ENCODE data around the gene KLRB1. TPM values are rescaled to one million over a fixed set of nuclear protein-coding genes. Genes with fewer than 3 reads are reported as not detected.

The KLRB1 gene
- total and polyA plus RNA-seq, 2 experiments from 2014 or later, result not detected

- Histone ChIP-seq H3K4me1 (ENCODE audit: insufficient read depth) (peaks cover 8% of the 10 kb centered on the region), H2AFZ (no peak overlapping the region), H3K79me2 (no peaks in the 10 kb centered on the region), H3K9me3 (ENCODE audit: low read depth) (no peaks in the 10 kb centered on the region), H3K4me2 (no peak overlapping the region), H3K27ac (no peak overlapping the region), H3K27me3 (no peaks in the 10 kb centered on the region), H3K4me3 (no peak overlapping the region), H3K9me2 (replicated peaks; ENCODE audit: insufficient read depth) (no peaks in the 10 kb centered on the region), H3K36me3 (replicated peaks; ENCODE audit: insufficient read depth, low read depth) (no peaks in the 10 kb centered on the region), H4K20me1 (ENCODE audit: insufficient read depth, poor library complexity, severe bottlenecking) (no peaks in the 10 kb centered on the region)
- no peak for DNase-seq (ENCODE audit: low spot score)
- TF ChIP-seq EZH2 (IDR thresholded peaks at IDR 0.05; ENCODE audit: borderline replicate concordance) (no peak), CTCF (IDR thresholded peaks at IDR 0.05; ENCODE audit: poor library complexity) (no peak), EZH2phosphoT487 (IDR thresholded peaks at IDR 0.05; ENCODE audit: low read depth, severe bottlenecking, unreplicated experiment) (no peak)
Observed at GRCh38 chr12:9643266-9643660, 35.5 kb upstream of the KLRB1 start.

- no peaks in the 10 kb centered on the region for H3K9me2 ChIP-seq (replicated peaks; ENCODE audit: insufficient read depth)
- H3K79me2 ChIP-seq, result no peaks in the 10 kb centered on the region
- no peak overlapping the region for H3K4me3 ChIP-seq
- H3K9me3 ChIP-seq (ENCODE audit: low read depth), result no peaks in the 10 kb centered on the region
- no peak for DNase-seq (ENCODE audit: low spot score)
- no peak overlapping the region for H3K4me2 ChIP-seq
- no peak overlapping the region for H2AFZ ChIP-seq
- peaks cover 8% of the 10 kb centered on the region for H3K4me1 ChIP-seq (ENCODE audit: insufficient read depth)
- H3K27ac ChIP-seq, result no peak overlapping the region
- WGBS (ENCODE audit: low lambda C conversion rate, missing lambda C conversion rate), result 89% methylated on average over 15 of the region's 15 CpGs
- H3K27me3 ChIP-seq, result no peaks in the 10 kb centered on the region
- H3K36me3 ChIP-seq (replicated peaks; ENCODE audit: insufficient read depth, low read depth), result no peaks in the 10 kb centered on the region
- TF ChIP-seq EZH2phosphoT487 (IDR thresholded peaks at IDR 0.05; ENCODE audit: low read depth, severe bottlenecking, unreplicated experiment), result no peak
- no peak for TF ChIP-seq EZH2 (IDR thresholded peaks at IDR 0.05; ENCODE audit: borderline replicate concordance)
- H4K20me1 ChIP-seq (ENCODE audit: insufficient read depth, poor library complexity, severe bottlenecking), result no peaks in the 10 kb centered on the region
Observed at GRCh38 chr12:9642606-9643265, 35.0 kb upstream of the KLRB1 start.

GRCh38 chr12:9640024-9640423 lies 32.3 kb upstream of the KLRB1 start:
- Histone ChIP-seq H2AFZ (no peak overlapping the region), H3K4me3 (no peak overlapping the region), H3K4me2 (no peak overlapping the region), H3K27ac (no peak overlapping the region), H3K4me1 (ENCODE audit: insufficient read depth) (no peaks in the 10 kb centered on the region), H3K9me3 (ENCODE audit: low read depth) (no peaks in the 10 kb centered on the region), H3K27me3 (no peaks in the 10 kb centered on the region), H3K36me3 (replicated peaks; ENCODE audit: insufficient read depth, low read depth) (no peaks in the 10 kb centered on the region), H3K9me2 (replicated peaks; ENCODE audit: insufficient read depth) (no peaks in the 10 kb centered on the region), H3K79me2 (no peaks in the 10 kb centered on the region), H4K20me1 (ENCODE audit: insufficient read depth, poor library complexity, severe bottlenecking) (no peaks in the 10 kb centered on the region)
- DNase-seq (ENCODE audit: low spot score), result no peak
- no peak for TF ChIP-seq EZH2 (IDR thresholded peaks at IDR 0.05; ENCODE audit: borderline replicate concordance)
- TF ChIP-seq EZH2phosphoT487 (IDR thresholded peaks at IDR 0.05; ENCODE audit: low read depth, severe bottlenecking, unreplicated experiment), result no peak
- no peak for TF ChIP-seq CTCF (IDR thresholded peaks at IDR 0.05; ENCODE audit: poor library complexity)
- WGBS (ENCODE audit: low lambda C conversion rate, missing lambda C conversion rate), result 85% methylated on average over 2 of the region's 2 CpGs

- H3K9me2 ChIP-seq (replicated peaks; ENCODE audit: insufficient read depth), result no peaks in the 10 kb centered on the region
- H3K4me2 ChIP-seq, result no peak overlapping the region
- H4K20me1 ChIP-seq (ENCODE audit: insufficient read depth, poor library complexity, severe bottlenecking), result no peaks in the 10 kb centered on the region
- no peak overlapping the region for H2AFZ ChIP-seq
- no peak for DNase-seq (ENCODE audit: low spot score)
- H3K4me1 ChIP-seq (ENCODE audit: insufficient read depth), result no peaks in the 10 kb centered on the region
- TF ChIP-seq EZH2phosphoT487 (IDR thresholded peaks at IDR 0.05; ENCODE audit: low read depth, severe bottlenecking, unreplicated experiment), result no peak
- TF ChIP-seq CTCF (IDR thresholded peaks at IDR 0.05; ENCODE audit: poor library complexity), result no peak
- no peak for TF ChIP-seq EZH2 (IDR thresholded peaks at IDR 0.05; ENCODE audit: borderline replicate concordance)
- H3K4me3 ChIP-seq, result no peak overlapping the region
- H3K36me3 ChIP-seq (replicated peaks; ENCODE audit: insufficient read depth, low read depth), result no peaks in the 10 kb centered on the region
- WGBS (ENCODE audit: low lambda C conversion rate, missing lambda C conversion rate), result 86% methylated on average over 5 of the region's 5 CpGs
- H3K27ac ChIP-seq, result no peak overlapping the region
- no peaks in the 10 kb centered on the region for H3K27me3 ChIP-seq
- H3K79me2 ChIP-seq, result no peaks in the 10 kb centered on the region
- no peaks in the 10 kb centered on the region for H3K9me3 ChIP-seq (ENCODE audit: low read depth)
Observed at GRCh38 chr12:9636851-9637206, 29.1 kb upstream of the KLRB1 start.
